Suprapubic skin (tissue), 4 donors: ENCODE results near the gene ZFP90.

ENCODE experiments used
- EP300 ChIP-seq: sonication (generic); formaldehyde crosslinking; IDR thresholded peaks from one replicate; pipeline ENCODE4 v1.6.1; 2017; ENCODE audit warnings: antibody characterized with exemption
- POLR2A ChIP-seq, 2 donors: fragments of 450-650 bp; IDR thresholded peaks; one replicate each; pipeline ENCODE4 v1.6.1; 2017; ENCODE audit warnings: antibody characterized with exemption in 2 of 2, mild to moderate bottlenecking in 2 of 2, moderate library complexity in 2 of 2
- POLR2AphosphoS5 ChIP-seq, 3 donors: sonication (generic); formaldehyde crosslinking; IDR thresholded peaks; one replicate each; pipeline ENCODE4 v1.6.1; 2017; ENCODE audit warnings: antibody characterized with exemption in 3 of 3
- TF ChIP-seq, protein P1 (sequence below), 2 donors: fragments of 200-600 bp in 1 of 2; fragments of 450-650 bp in 1 of 2; sonication (generic) in 1 of 2; IDR thresholded peaks; one replicate each; pipeline ENCODE4 v1.5.1; 2016 to 2019; ENCODE audit warnings: antibody characterized with exemption in 2 of 2, mild to moderate bottlenecking in 1 of 2, moderate library complexity in 1 of 2

DNA sequence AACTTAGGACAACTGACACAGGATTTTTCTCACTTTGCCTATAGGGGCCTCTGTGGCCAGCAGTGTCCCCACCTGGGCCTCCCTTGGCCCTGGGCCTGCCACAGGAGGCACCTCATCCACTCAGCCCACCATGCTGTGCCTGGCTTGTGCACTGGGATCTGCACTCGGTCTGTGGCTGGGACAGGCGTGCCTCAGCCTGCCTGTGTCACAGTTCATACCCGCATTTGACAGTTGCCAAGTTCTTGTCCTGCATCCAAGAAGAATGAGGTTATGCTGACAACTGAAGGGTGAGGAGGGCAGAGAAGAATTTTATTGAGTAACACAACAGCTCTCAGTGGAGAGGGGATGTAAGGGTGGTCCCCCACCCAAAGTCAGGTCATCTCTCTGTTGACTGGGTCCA, 36.0 kb downstream of the ZFP90 start:
- TF ChIP-seq, protein P1, sequence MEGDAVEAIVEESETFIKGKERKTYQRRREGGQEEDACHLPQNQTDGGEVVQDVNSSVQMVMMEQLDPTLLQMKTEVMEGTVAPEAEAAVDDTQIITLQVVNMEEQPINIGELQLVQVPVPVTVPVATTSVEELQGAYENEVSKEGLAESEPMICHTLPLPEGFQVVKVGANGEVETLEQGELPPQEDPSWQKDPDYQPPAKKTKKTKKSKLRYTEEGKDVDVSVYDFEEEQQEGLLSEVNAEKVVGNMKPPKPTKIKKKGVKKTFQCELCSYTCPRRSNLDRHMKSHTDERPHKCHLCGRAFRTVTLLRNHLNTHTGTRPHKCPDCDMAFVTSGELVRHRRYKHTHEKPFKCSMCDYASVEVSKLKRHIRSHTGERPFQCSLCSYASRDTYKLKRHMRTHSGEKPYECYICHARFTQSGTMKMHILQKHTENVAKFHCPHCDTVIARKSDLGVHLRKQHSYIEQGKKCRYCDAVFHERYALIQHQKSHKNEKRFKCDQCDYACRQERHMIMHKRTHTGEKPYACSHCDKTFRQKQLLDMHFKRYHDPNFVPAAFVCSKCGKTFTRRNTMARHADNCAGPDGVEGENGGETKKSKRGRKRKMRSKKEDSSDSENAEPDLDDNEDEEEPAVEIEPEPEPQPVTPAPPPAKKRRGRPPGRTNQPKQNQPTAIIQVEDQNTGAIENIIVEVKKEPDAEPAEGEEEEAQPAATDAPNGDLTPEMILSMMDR (IDR thresholded peaks at IDR 0.05): no peak
- no peak for TF ChIP-seq POLR2A (IDR thresholded peaks at IDR 0.05)
- no peak for TF ChIP-seq POLR2AphosphoS5 (IDR thresholded peaks at IDR 0.05)
- no peak for TF ChIP-seq EP300
